Kidney (tissue), 14 donors: ENCODE results near the gene BMP8B. TPM values are rescaled to one million over a fixed set of nuclear protein-coding genes. Genes with fewer than 3 reads are reported as not detected.
"Not testable (repeated sequence)": the region's sequence is repeated elsewhere in the genome, so short reads cannot be mapped to it uniquely, and the experiment has no call there.

ENCODE experiments used
- DNase-seq, 5 donors: peaks; one replicate each; pipeline ENCODE4 v3.0.0-alpha.2; 2013 to 2020
- FAIRE-seq: peaks from 2 replicates; lab custom pipeline; 2012; peaks lifted over from hg19 to GRCh38; lab: Jason Lieb, UNC
- H3K27ac ChIP-seq, 2 donors: one replicate each; pipeline ENCODE4 v1.7.0; 2013; ENCODE audit warnings: low read depth in 2 of 2, low read length in 2 of 2, inconsistent platforms in 1 of 2
- H3K27me3 ChIP-seq: one replicate; pipeline ENCODE4 v1.7.1; 2013; ENCODE audit warnings: low read length, inconsistent platforms; ENCODE audit not compliant: control insufficient read depth, insufficient read depth
- H3K36me3 ChIP-seq, 3 donors: one replicate each; pipeline versions ENCODE4 v1.7.0 to v1.7.1; 2013; ENCODE audit warnings: low read length in 3 of 3, control low read depth in 1 of 3, inconsistent platforms in 1 of 3; ENCODE audit not compliant: insufficient read depth in 3 of 3, control insufficient read depth in 2 of 3
- H3K4me1 ChIP-seq, 3 donors: one replicate each; pipeline versions ENCODE4 v1.7.0 to v1.7.1; 2013; ENCODE audit warnings: low read length in 3 of 3, inconsistent platforms in 1 of 3, low read depth in 1 of 3; ENCODE audit not compliant: control insufficient read depth in 2 of 3, insufficient read depth in 2 of 3
- H3K4me3 ChIP-seq, 3 donors: one replicate each; pipeline versions ENCODE4 v1.7.0 to v1.8.1; 2013; ENCODE audit warnings: low read length in 3 of 3, control low read depth in 1 of 3, inconsistent platforms in 1 of 3
- H3K9ac ChIP-seq, 3 donors: one replicate each; pipeline versions ENCODE4 v1.7.0 to v1.7.1; 2013; ENCODE audit warnings: low read length in 3 of 3, control low read depth in 1 of 3, inconsistent platforms in 1 of 3
- H3K9me3 ChIP-seq, 3 donors: one replicate each; pipeline versions ENCODE4 v1.7.0 to v1.7.1; 2013; ENCODE audit warnings: low read length in 3 of 3, control low read depth in 1 of 3, inconsistent platforms in 1 of 3; ENCODE audit not compliant: control insufficient read depth in 2 of 3, insufficient read depth in 1 of 3
- CTCF ChIP-seq: IDR thresholded peaks from 3 replicates; pipeline ENCODE4 v1.5.1; 2012; ENCODE audit warnings: mild to moderate bottlenecking, moderate library complexity, borderline replicate concordance; ENCODE audit not compliant: insufficient read depth; ENCODE audit errors: extremely low read depth
- intact Hi-C: fragments of 100-400 bp; cut with DNase I; formaldehyde crosslinking; loops from one replicate; pipeline ENCODE4 v1.11.1; 2022
- polyA plus RNA-seq: library from polyadenylated mRNA; stranded (reverse); fragments of 350-450 nt; fragmentation: Illumina TruSeq; extraction: RNeasy Lipid Tissue Mini Kit (QIAGEN cat#74804); gene quantifications from one replicate; pipeline ENCODE4 v1.2.3, GENCODE V29; 2014; ENCODE audit warnings: low read depth, low replicate concordance; ENCODE audit not compliant: insufficient read depth
- total RNA-seq: library from RNA; stranded (reverse); fragmentation: NEBNext Ultra II Directional; extraction: Animal tissue kit (Norgen Biotek cat#: 25700); gene quantifications from one replicate; pipeline ENCODE4 v1.2.1, GENCODE V29; 2021
- donor health status: control.
- donor health status: control.
- donor health status: control.
- donor health status: control.
- donor health status: control.
- donor health status: DM: yes; HTN: yes; CAD: no.
- donor health status: Normal renal cell carcinoma (clear cell type).

Gene BMP8B
- total and polyA plus RNA-seq, 2 donors from 2014 or later: 0.34 to 4.9 TPM

- intact Hi-C loops: no loop called here
- H3K9ac ChIP-seq: no peak overlapping the region
- H3K4me1 ChIP-seq: no peaks in the 10 kb centered on the region
- no peak for DNase-seq
- no peaks in the 10 kb centered on the region for H3K9me3 ChIP-seq
- no peak overlapping the region for H3K4me3 ChIP-seq
- H3K36me3 ChIP-seq: no peaks in the 10 kb centered on the region
- FAIRE-seq: no peak
- H3K27me3 ChIP-seq: no peaks in the 10 kb centered on the region
- no peak for TF ChIP-seq CTCF
- no peak overlapping the region for H3K27ac ChIP-seq
Observed at GRCh38 chr1:39776886-39777285, 11.8 kb downstream of the BMP8B start.

- no peak overlapping the region for H3K27ac ChIP-seq
- DNase-seq (peak in 1 of 5 donors; percentile 81), FAIRE-seq (no peak)
- intact Hi-C loops: no loop called here
- H3K9ac ChIP-seq: no peak overlapping the region
- H3K36me3 ChIP-seq: no peaks in the 10 kb centered on the region
- H3K4me1 ChIP-seq: no peaks in the 10 kb centered on the region
- TF ChIP-seq CTCF: no peak
- no peaks in the 10 kb centered on the region for H3K9me3 ChIP-seq
- H3K27me3 ChIP-seq: no peaks in the 10 kb centered on the region
- H3K4me3 ChIP-seq: no peak overlapping the region
Observed at GRCh38 chr1:39776400-39776713, 12.3 kb downstream of the BMP8B start.

- H3K36me3 ChIP-seq, H3K27me3 ChIP-seq, intact Hi-C loops, H3K4me3 ChIP-seq, FAIRE-seq, H3K27ac ChIP-seq, H3K4me1 ChIP-seq, H3K9ac ChIP-seq, H3K9me3 ChIP-seq: not testable (repeated sequence)
- DNase-seq: peak in 1 of 5 donors; percentile 69
Observed at GRCh38 chr1:39775676-39776399, 12.8 kb downstream of the BMP8B start.

GRCh38 chr1:39775141-39775540, 13.5 kb downstream of the BMP8B start:
- intact Hi-C loops, H3K4me1 ChIP-seq, H3K4me3 ChIP-seq, H3K9ac ChIP-seq, H3K9me3 ChIP-seq, FAIRE-seq, H3K36me3 ChIP-seq, H3K27me3 ChIP-seq, H3K27ac ChIP-seq: not testable (repeated sequence)
- peak in 2 of 5 donors; percentile 31 to 67 for DNase-seq

GRCh38 chr1:39773369-39773979, 15.2 kb downstream of the BMP8B start:
- H3K9ac ChIP-seq, intact Hi-C loops, FAIRE-seq, DNase-seq, H3K9me3 ChIP-seq, H3K27ac ChIP-seq, H3K4me1 ChIP-seq, H3K36me3 ChIP-seq, H3K27me3 ChIP-seq, H3K4me3 ChIP-seq: not testable (repeated sequence)

GRCh38 chr1:39771022-39771532, 17.6 kb downstream of the BMP8B start, which contains the start of gene OXCT2:
OXCT2 (minus strand) TSS chr1:39771348; CDS start chr1:39771255, 93 bp downstream.
- peak within 1 kb of the TSS in 1 of 3 donors; percentile 20 for H3K4me3 ChIP-seq
- H3K9me3 ChIP-seq, H3K9ac ChIP-seq, H3K36me3 ChIP-seq, H3K4me1 ChIP-seq, H3K27ac ChIP-seq, H3K27me3 ChIP-seq, FAIRE-seq, intact Hi-C loops: not testable (repeated sequence)
- DNase-seq: peak in 2 of 5 donors; percentile 45 to 64
